ENCODE measurements around the gene CD1E. TPM values are rescaled to one million over a fixed set of nuclear protein-coding genes. Genes with fewer than 3 reads are reported as not detected.
"Not testable (repeated sequence)": the region's sequence is repeated elsewhere in the genome, so short reads cannot be mapped to it uniquely, and the experiment has no call there.

The CD1E gene
- total and polyA plus RNA-seq, 10 of the 15 experiments (the other 5 are each of a cell fraction or from before 2014, with no cell fraction given): 0.05 to 0.07 (median 0.05) TPM; not detected in 7

- TF ChIP-seq HDAC6 (IDR thresholded peaks at IDR 0.05; ENCODE audit: unreplicated experiment): no peak
- no peak for TF ChIP-seq MEF2B (IDR thresholded peaks at IDR 0.05; ENCODE audit: partially characterized antibody, poor library complexity, severe bottlenecking)
- TF ChIP-seq, protein P1, sequence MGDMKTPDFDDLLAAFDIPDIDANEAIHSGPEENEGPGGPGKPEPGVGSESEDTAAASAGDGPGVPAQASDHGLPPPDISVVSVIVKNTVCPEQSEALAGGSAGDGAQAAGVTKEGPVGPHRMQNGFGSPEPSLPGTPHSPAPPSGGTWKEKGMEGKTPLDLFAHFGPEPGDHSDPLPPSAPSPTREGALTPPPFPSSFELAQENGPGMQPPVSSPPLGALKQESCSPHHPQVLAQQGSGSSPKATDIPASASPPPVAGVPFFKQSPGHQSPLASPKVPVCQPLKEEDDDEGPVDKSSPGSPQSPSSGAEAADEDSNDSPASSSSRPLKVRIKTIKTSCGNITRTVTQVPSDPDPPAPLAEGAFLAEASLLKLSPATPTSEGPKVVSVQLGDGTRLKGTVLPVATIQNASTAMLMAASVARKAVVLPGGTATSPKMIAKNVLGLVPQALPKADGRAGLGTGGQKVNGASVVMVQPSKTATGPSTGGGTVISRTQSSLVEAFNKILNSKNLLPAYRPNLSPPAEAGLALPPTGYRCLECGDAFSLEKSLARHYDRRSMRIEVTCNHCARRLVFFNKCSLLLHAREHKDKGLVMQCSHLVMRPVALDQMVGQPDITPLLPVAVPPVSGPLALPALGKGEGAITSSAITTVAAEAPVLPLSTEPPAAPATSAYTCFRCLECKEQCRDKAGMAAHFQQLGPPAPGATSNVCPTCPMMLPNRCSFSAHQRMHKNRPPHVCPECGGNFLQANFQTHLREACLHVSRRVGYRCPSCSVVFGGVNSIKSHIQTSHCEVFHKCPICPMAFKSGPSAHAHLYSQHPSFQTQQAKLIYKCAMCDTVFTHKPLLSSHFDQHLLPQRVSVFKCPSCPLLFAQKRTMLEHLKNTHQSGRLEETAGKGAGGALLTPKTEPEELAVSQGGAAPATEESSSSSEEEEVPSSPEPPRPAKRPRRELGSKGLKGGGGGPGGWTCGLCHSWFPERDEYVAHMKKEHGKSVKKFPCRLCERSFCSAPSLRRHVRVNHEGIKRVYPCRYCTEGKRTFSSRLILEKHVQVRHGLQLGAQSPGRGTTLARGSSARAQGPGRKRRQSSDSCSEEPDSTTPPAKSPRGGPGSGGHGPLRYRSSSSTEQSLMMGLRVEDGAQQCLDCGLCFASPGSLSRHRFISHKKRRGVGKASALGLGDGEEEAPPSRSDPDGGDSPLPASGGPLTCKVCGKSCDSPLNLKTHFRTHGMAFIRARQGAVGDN (IDR thresholded peaks at IDR 0.05): no peak
- no peak for TF ChIP-seq NR2C2 (IDR thresholded peaks at IDR 0.05; ENCODE audit: borderline replicate concordance, control insufficient read depth, insufficient read length, low read depth)
- 0 out of 2 replicates have a peak, but pooled peaks have one; percentile 26 for TF ChIP-seq CBX5 (IDR thresholded peaks at IDR 0.05; ENCODE audit: low read depth)
- TF ChIP-seq, protein P2, sequence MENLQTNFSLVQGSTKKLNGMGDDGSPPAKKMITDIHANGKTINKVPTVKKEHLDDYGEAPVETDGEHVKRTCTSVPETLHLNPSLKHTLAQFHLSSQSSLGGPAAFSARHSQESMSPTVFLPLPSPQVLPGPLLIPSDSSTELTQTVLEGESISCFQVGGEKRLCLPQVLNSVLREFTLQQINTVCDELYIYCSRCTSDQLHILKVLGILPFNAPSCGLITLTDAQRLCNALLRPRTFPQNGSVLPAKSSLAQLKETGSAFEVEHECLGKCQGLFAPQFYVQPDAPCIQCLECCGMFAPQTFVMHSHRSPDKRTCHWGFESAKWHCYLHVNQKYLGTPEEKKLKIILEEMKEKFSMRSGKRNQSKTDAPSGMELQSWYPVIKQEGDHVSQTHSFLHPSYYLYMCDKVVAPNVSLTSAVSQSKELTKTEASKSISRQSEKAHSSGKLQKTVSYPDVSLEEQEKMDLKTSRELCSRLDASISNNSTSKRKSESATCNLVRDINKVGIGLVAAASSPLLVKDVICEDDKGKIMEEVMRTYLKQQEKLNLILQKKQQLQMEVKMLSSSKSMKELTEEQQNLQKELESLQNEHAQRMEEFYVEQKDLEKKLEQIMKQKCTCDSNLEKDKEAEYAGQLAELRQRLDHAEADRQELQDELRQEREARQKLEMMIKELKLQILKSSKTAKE (IDR thresholded peaks at IDR 0.05; ENCODE audit: low read depth, poor library complexity, severe bottlenecking): peak; percentile 34
- TF ChIP-seq IRF4 (IDR thresholded peaks at IDR 0.05; ENCODE audit: low read depth, low read length): 0 out of 2 replicates have a peak, but pooled peaks have one; percentile 47
- TF ChIP-seq, protein P3, sequence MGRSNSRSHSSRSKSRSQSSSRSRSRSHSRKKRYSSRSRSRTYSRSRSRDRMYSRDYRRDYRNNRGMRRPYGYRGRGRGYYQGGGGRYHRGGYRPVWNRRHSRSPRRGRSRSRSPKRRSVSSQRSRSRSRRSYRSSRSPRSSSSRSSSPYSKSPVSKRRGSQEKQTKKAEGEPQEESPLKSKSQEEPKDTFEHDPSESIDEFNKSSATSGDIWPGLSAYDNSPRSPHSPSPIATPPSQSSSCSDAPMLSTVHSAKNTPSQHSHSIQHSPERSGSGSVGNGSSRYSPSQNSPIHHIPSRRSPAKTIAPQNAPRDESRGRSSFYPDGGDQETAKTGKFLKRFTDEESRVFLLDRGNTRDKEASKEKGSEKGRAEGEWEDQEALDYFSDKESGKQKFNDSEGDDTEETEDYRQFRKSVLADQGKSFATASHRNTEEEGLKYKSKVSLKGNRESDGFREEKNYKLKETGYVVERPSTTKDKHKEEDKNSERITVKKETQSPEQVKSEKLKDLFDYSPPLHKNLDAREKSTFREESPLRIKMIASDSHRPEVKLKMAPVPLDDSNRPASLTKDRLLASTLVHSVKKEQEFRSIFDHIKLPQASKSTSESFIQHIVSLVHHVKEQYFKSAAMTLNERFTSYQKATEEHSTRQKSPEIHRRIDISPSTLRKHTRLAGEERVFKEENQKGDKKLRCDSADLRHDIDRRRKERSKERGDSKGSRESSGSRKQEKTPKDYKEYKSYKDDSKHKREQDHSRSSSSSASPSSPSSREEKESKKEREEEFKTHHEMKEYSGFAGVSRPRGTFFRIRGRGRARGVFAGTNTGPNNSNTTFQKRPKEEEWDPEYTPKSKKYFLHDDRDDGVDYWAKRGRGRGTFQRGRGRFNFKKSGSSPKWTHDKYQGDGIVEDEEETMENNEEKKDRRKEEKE (IDR thresholded peaks at IDR 0.05): no peak
These were observed 17.7 kb downstream of the CD1E start (continued) for GRCh38 chr1:158371188-158371953.

GRCh38 chr1:158374101-158374500 lies 20.4 kb downstream of the CD1E start:
- SMC1A ChIA-PET (ENCODE audit: uncharacterized antibody, unreplicated experiment); H3K36me3 ChIP-seq (ENCODE audit: control insufficient read depth in 2 of 2, insufficient read depth in 2 of 2, low read length in 1 of 2); H3K79me2 ChIP-seq (ENCODE audit: control insufficient read depth, insufficient read depth, low read length); BruUV-seq (replicated peaks); POLR2A ChIA-PET; H3K4me1 ChIP-seq (ENCODE audit: control insufficient read depth, insufficient read depth, low read length); CTCF ChIA-PET; H3K4me3 ChIP-seq; ATAC-seq; H3K27me3 ChIP-seq (replicated peaks in 1 of 2; ENCODE audit: control insufficient read depth in 2 of 2, insufficient read depth in 2 of 2, low read length in 1 of 2); H3K4me2 ChIP-seq (ENCODE audit: control insufficient read depth, insufficient read depth); H2AFZ ChIP-seq (ENCODE audit: control insufficient read depth, low read depth, low read length); RAD21 ChIA-PET (ENCODE audit: unreplicated experiment); H4K20me1 ChIP-seq (ENCODE audit: control insufficient read depth, insufficient read depth); H3K9ac ChIP-seq (ENCODE audit: control insufficient read depth, insufficient read depth, low read length); H3K27ac ChIP-seq (ENCODE audit: control insufficient read depth, insufficient read depth); H3K9me3 ChIP-seq (replicated peaks; ENCODE audit: control insufficient read depth, insufficient read depth, low read length); FAIRE-seq; DNase-seq (ENCODE audit: low read depth, low spot score); in situ Hi-C loops (cut with MboI); intact Hi-C loops (cut with micrococcal nuclease; ENCODE audit: unreplicated experiment): not testable (repeated sequence)
- WGBS (ENCODE audit: insufficient coverage, insufficient replicate concordance, low lambda C conversion rate, missing lambda C conversion rate): 67% methylated on average over 9 of the region's 25 CpGs
